Mucosa of descending colon (tissue), 3 donors: Measurements from ENCODE around the gene DUSP8. TPM values are rescaled to one million over a fixed set of nuclear protein-coding genes. Genes with fewer than 3 reads are reported as not detected.

Experiments
- ATAC-seq: fragments of 200-7000 bp; cut with Tn5 transposase; one replicate; pipeline ENCODE4 v1.9.1; 2020; ENCODE audit warnings: mild to moderate bottlenecking, moderate library complexity
- DNase-seq, 3 donors: peaks; one replicate each; pipeline ENCODE4 v3.0.0-alpha.2; 2020
- H3K36me3 ChIP-seq: fragments of 200-600 bp; one replicate; pipeline ENCODE4 v1.8.0; 2021; ENCODE audit warnings: low read depth, mild to moderate bottlenecking
- H3K4me1 ChIP-seq: fragments of 200-600 bp; one replicate; pipeline ENCODE4 v1.8.0; 2021; ENCODE audit warnings: low read depth, mild to moderate bottlenecking
- H3K4me3 ChIP-seq: fragments of 200-600 bp; one replicate; pipeline ENCODE4 v1.8.0; 2021; ENCODE audit warnings: mild to moderate bottlenecking
- H3K9me3 ChIP-seq: fragments of 200-600 bp; one replicate; pipeline ENCODE4 v1.8.0; 2021; ENCODE audit warnings: mild to moderate bottlenecking
- intact Hi-C, 2 donors: fragments of 100-400 bp; cut with DNase I in 1 of 2; cut with micrococcal nuclease in 1 of 2; formaldehyde crosslinking; loops; one replicate each; pipeline versions ENCODE4 v1.11.0 to v1.11.1; 2022; cut with DNase I, micrococcal nuclease
- total RNA-seq, 3 donors: library from RNA; stranded (reverse); fragmentation: NEBNext Ultra II Directional in 2 of 3; extraction: Animal tissue kit (Norgen Biotek cat#: 25700) in 2 of 3; gene quantifications; one replicate each; pipeline versions ENCODE4 v1.2.1 to v1.2.4, GENCODE V29; 2021 to 2023
- TF ChIP-seq, protein P1 (sequence below): fragments of 200-600 bp; IDR thresholded peaks from one replicate; pipeline ENCODE4 v1.8.0; 2022; ENCODE audit warnings: antibody characterized with exemption, mild to moderate bottlenecking
- donor health status: DM: no; HTN: no; CAD: no; lungs with moderate emphysema.
- donor health status: DM: no; HTN: no; CAD: no.
- donor health status: DM: no; HTN: yes; CAD: no.

The DUSP8 gene
- total RNA-seq, 3 donors from 2014 or later: 28.2 to 31.7 (median 28.5) TPM

DNA sequence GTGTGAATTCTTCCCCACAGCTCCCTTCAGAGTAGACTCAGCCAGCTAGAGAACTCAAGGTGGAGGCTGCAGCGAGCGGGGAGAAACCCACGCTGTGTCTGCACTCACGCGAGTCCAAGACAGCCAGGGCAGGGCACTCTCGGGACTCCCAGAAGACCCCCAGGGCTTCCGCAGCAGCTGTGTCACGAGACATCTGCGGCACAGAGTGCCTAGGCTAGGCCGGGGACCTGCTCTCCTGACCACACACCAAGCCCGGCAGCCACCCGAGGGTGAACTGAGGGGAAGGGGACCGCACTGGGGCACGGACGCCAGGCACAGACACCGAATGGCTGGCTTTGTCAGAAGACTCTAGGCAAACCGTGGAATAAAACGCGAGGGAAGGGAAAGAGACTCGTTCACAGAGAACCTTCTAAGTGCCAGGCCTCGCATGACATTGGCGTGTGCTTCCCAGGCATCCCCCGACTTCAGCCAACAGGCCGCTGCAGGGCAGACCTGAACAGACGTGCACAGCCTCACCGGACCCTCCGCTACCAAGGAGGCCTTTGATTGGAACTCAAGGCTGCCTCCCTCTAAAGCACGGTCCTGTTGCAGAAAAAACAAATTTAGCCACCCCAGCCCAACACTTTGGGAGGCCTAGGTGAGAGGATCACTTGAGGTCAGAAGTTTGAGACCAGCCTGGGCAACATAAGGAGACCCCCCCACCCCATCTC, 67.3 kb downstream of the DUSP8 start:
- intact Hi-C loops: no loop called here
- no peak overlapping the region for H3K4me3 ChIP-seq
- peaks cover 3% of the 10 kb centered on the region for H3K4me1 ChIP-seq
- H3K36me3 ChIP-seq: no peaks in the 10 kb centered on the region
- H3K9me3 ChIP-seq: no peaks in the 10 kb centered on the region
- DNase-seq (peak in 1 of 3 donors; percentile 44), ATAC-seq (no peak)
- TF ChIP-seq, protein P1, sequence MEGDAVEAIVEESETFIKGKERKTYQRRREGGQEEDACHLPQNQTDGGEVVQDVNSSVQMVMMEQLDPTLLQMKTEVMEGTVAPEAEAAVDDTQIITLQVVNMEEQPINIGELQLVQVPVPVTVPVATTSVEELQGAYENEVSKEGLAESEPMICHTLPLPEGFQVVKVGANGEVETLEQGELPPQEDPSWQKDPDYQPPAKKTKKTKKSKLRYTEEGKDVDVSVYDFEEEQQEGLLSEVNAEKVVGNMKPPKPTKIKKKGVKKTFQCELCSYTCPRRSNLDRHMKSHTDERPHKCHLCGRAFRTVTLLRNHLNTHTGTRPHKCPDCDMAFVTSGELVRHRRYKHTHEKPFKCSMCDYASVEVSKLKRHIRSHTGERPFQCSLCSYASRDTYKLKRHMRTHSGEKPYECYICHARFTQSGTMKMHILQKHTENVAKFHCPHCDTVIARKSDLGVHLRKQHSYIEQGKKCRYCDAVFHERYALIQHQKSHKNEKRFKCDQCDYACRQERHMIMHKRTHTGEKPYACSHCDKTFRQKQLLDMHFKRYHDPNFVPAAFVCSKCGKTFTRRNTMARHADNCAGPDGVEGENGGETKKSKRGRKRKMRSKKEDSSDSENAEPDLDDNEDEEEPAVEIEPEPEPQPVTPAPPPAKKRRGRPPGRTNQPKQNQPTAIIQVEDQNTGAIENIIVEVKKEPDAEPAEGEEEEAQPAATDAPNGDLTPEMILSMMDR: no peak

DNA sequence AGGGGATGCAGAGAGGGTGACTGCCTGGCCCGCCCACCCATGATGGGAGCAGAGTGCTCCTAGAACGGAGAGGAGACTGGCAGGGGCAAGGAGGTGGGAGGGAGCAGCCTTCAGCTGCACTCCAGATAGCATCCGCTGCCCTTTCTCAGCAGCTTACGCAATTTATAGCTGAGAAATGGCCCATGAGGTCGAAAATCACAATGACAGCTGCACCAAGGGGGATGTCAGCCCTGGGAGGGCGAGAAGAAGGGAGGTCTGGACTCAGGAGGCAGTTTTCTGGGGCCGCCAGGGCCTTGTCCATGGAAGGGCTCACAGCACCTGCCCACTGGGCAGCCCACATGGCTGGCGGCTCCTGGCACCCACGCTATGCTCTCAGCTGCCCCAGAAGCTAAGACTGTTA, 67.9 kb downstream of the DUSP8 start:
- Histone ChIP-seq H3K36me3 (no peaks in the 10 kb centered on the region), H3K4me1 (peaks cover 3% of the 10 kb centered on the region), H3K4me3 (no peak overlapping the region), H3K9me3 (no peaks in the 10 kb centered on the region)
- intact Hi-C loops: no loop called here
- DNase-seq (no peak), ATAC-seq (no peak)
- TF ChIP-seq, protein P1: no peak

Other genes with a start within 250 kb of the DUSP8 start
- gene BRSK2, start 182.3 kb downstream of the DUSP8 start, total RNA-seq: 1 to 10 TPM in 1 of 3 donors, under 1 TPM in 2; 0.58 to 4.3 (median 0.60) TPM
- gene MOB2, start 85.5 kb downstream of the DUSP8 start, total RNA-seq: 100 to 1,000 TPM in 1 of 3 donors, 10 to 100 TPM in 2; 54.9 to 108 (median 61.5) TPM
- gene KRTAP5-1, start 13.0 kb upstream of the DUSP8 start, total RNA-seq: not detected
- gene KRTAP5-2, start 26.0 kb upstream of the DUSP8 start, total RNA-seq: not detected
- not detected for gene KRTAP5-3, start 36.2 kb upstream of the DUSP8 start, total RNA-seq
- gene KRTAP5-4, start 49.9 kb upstream of the DUSP8 start, total RNA-seq: not detected
- gene KRTAP5-5, start 57.5 kb upstream of the DUSP8 start, total RNA-seq: 1 to 10 TPM in 1 of 3 donors, under 1 TPM in 2; 0.32 to 1.6 (median 0.75) TPM
- not detected for gene KRTAP5-6, start 124.9 kb upstream of the DUSP8 start, total RNA-seq
- gene IFITM10, start 178.3 kb upstream of the DUSP8 start, total RNA-seq: 1 to 10 TPM in 2 of 3 donors, under 1 TPM in 1; 0.46 to 2.8 (median 1.9) TPM
- 1,000 to 10,000 TPM in 2 of 3 donors, 100 to 1,000 TPM in 1; 631 to 1,107 (median 1,007) TPM for gene CTSD, start 191.7 kb upstream of the DUSP8 start, total RNA-seq